Measurements from ENCODE around the gene SENP1.

Gene SENP1

DNA sequence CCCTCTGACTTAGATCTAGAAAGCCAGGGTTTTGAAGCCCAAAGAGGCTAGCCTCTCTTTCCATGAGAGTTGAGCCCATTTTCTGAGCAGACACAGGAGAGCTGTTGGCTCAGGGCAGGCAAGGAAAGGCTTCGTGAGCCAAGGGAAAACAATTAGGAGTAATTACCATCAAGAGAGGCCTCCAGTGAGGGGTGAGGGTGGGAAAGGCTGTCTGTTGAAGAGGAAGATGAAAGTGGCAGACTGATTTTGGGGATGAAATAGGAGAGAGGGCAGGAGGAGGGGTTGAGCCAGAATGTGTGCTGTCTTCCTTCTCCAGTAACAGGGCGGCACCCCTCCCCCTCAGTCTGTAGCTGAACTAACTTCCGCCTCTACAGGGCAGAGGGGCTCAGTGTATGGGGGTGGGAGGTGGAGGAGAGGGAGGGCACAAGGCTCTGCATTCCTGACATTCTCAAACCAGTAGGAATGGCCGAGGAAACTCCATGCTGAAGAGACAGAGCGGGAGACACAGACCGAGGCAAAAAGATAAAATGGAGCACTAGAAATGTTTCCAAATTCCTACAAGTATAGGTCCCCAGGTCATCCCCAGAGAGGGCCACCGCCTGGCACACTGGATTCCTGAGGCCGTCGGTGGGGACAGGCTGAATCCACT, 68.5 kb downstream of the SENP1 start:
- TF ChIP-seq CTCF (IDR thresholded peaks at IDR 0.05) (no peak), ZFX (IDR thresholded peaks at IDR 0.05; ENCODE audit: borderline replicate concordance) (no peak)
- no peak overlapping the region for H3K27ac ChIP-seq

GRCh38 chr12:48036818-48037217, 69.1 kb downstream of the SENP1 start:
- H3K27ac ChIP-seq, result no peak overlapping the region

GRCh38 chr12:48034835-48035805, 70.8 kb downstream of the SENP1 start:
- no peak overlapping the region for H3K27ac ChIP-seq
- TF ChIP-seq CTCF (IDR thresholded peaks at IDR 0.05) (no peak), ZFX (IDR thresholded peaks at IDR 0.05; ENCODE audit: borderline replicate concordance) (no peak)

More at GRCh38 chr12:48036818-48037217, 69.1 kb downstream of the SENP1 start:
- TF ChIP-seq ZFX (IDR thresholded peaks at IDR 0.05; ENCODE audit: borderline replicate concordance), result no peak
- no peak for TF ChIP-seq CTCF (IDR thresholded peaks at IDR 0.05)

GRCh38 chr12:48033451-48033850, 72.4 kb downstream of the SENP1 start:
- TF ChIP-seq CTCF (IDR thresholded peaks at IDR 0.05) (no peak), ZFX (IDR thresholded peaks at IDR 0.05; ENCODE audit: borderline replicate concordance) (no peak)
- no peak overlapping the region for H3K27ac ChIP-seq

DNA sequence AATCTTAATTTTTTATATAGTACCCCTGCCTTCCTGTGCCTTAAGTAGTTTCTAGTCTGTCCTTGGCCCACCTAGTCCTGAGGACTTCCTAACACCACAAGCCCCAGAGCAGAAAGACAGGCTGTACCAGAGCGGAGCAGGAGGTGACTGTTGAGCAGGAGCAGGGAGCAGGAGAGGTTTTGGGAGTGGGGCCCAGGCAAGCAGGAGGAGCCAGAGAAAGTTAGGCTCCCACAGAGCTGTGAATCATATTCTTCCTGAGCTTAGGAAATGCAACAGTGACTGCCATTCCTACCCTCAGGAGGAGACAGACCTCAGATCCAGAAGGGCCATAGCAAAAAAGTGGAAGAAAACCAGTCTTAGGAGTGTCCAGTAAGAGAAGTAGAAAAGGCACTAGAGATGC, 73.3 kb downstream of the SENP1 start:
- no peak overlapping the region for H3K27ac ChIP-seq
- TF ChIP-seq ZFX (IDR thresholded peaks at IDR 0.05; ENCODE audit: borderline replicate concordance) (no peak), CTCF (IDR thresholded peaks at IDR 0.05) (no peak)

- no peak for TF ChIP-seq ZFX (IDR thresholded peaks at IDR 0.05; ENCODE audit: borderline replicate concordance)
- no peak for TF ChIP-seq CTCF (IDR thresholded peaks at IDR 0.05)
- H3K27ac ChIP-seq, result no peak overlapping the region
Observed at GRCh38 chr12:48031135-48031960, 74.5 kb downstream of the SENP1 start.
